Lower leg skin (tissue), 3 donors: ENCODE measurements around the gene HDAC9.

Experiments
- CTCF ChIP-seq, 3 donors: fragments of 450-650 bp; IDR thresholded peaks; one replicate each; pipeline ENCODE4 v1.5.1; 2016; ENCODE audit warnings: antibody characterized with exemption in 3 of 3, mild to moderate bottlenecking in 3 of 3, moderate library complexity in 2 of 3
- POLR2A ChIP-seq, 2 donors: fragments of 450-650 bp; IDR thresholded peaks; one replicate each; pipeline ENCODE4 v1.6.1; 2016 to 2017; ENCODE audit warnings: antibody characterized with exemption in 2 of 2, mild to moderate bottlenecking in 1 of 2, moderate library complexity in 1 of 2

- TF ChIP-seq POLR2A (IDR thresholded peaks at IDR 0.05) (no peak), CTCF (IDR thresholded peaks at IDR 0.05) (no peak)
Observed at GRCh38 chr7:18860221-18860620, 364.7 kb downstream of the HDAC9 start.
